Hematopoietic multipotent progenitor cell (in vitro differentiated cells): Measurements from ENCODE around the gene PDLIM5. TPM values are rescaled to one million over a fixed set of nuclear protein-coding genes. Genes with fewer than 3 reads are reported as not detected.
"Not testable (repeated sequence)": the region's sequence is repeated elsewhere in the genome, so short reads cannot be mapped to it uniquely, and the experiment has no call there.

Experiments
- DNase-seq, 3 donors: peaks; one replicate each; pipeline ENCODE4 v3.0.0-alpha.2; 2011 to 2015; ENCODE audit warnings: low read depth in 2 of 3, low spot score in 2 of 3
- total RNA-seq: library from RNA; depleted of rRNA; stranded (reverse); fragments of >200 nt; gene quantifications from one replicate; pipeline ENCODE4 v1.2.3, GENCODE V29; 2012

The PDLIM5 gene
- total RNA-seq, 1 donor, result 43.6 TPM

- DNase-seq, result no peak
Observed at GRCh38 chr4:94582517-94582916, 130.8 kb downstream of the PDLIM5 start.

DNA sequence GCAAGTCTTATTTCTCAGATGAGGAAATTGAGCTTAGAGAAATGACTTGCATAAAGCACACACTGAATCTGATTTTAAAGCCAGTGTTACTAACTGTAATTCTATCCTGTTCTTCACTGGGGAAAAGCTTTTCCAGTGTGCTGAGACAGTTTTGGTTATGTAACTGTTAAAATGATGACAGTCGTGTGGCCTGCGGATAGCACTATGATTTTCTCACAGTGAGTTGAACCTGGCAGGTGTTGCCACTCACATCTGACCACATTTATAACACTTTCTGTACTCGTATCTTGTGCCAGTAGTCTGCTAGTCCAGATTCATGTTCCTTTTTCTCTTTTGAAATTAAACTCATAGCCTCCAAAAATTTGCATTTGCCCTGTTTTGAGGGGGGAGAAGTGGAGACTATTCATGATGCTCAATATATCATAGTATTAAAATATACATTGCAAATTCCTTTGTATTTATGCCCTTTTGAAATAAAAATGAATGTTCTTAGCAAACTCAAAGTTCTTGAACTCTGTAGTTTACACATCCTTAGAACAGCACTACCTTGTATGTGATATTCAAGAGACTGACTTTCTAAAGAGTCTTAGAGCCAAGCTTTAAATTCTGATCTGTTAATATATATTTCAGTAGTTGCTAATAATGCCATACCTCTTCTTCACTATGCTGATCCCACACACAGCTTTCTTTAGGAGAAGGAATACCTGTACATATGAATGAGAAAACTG is 132.3 kb downstream of the PDLIM5 start:
- DNase-seq, result no peak

GRCh38 chr4:94588896-94589693 is 137.4 kb downstream of the PDLIM5 start:
- DNase-seq, result no peak

DNA sequence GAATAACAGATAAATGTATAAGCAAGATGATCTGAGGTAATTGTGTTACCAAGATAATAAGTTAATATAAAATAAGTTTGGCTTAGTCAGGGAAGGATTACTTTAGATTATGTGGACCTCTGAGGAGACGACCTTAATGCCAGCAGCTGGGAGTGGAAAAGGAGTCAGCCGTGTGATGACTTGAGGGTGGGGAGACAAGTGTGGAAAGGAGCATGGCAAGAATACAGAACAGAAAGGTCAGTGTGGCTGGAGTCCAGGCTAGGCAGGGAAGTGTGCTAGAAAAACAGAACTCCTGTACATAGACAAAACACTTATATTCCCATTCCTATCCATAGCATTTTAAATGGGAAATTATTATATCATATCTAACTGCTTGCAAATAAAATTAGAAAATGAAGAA is 138.8 kb downstream of the PDLIM5 start:
- DNase-seq, result no peak

DNA sequence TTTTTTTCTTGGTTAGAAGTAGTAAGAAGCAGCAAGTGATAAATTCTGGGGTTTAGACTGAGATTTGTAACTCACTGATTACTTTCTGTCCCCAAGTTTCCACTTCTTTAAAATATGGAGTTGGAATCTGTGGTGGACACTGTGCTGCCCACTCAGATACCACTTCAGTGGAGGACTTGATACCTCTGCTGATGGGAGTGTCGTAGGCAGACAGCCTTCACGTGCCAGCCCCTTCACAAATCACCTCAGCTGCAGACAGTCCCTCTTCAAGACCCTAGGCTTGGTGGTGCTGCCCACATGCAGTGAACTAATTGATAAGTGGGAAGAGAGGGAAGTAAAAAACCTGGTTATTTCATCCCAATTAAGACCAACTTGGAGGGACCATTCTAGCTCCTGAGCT is 139.5 kb downstream of the PDLIM5 start:
- DNase-seq, result no peak

DNA sequence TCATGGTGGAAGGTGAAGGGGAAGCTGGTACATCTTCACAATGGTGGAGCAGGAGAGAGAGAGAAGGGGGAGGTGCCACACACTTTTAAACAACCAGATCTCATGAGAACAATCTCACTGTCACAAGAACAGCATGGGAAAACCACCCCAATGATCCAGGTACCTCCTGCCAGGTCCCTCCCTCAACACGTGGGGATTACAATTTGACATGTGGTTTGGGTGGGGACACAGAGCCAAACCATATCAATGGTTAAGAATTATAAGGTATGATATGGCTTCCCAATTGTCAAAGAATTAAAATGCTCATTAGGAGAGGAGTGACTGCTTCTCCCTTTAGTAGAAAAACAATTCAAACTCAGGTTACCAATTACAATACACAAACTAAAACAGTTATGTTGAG is 143.3 kb downstream of the PDLIM5 start:
- no peak for DNase-seq

GRCh38 chr4:94595880-94596483 is 144.2 kb downstream of the PDLIM5 start:
- peak in 2 of 3 donors; percentile 35 to 67 for DNase-seq

DNA sequence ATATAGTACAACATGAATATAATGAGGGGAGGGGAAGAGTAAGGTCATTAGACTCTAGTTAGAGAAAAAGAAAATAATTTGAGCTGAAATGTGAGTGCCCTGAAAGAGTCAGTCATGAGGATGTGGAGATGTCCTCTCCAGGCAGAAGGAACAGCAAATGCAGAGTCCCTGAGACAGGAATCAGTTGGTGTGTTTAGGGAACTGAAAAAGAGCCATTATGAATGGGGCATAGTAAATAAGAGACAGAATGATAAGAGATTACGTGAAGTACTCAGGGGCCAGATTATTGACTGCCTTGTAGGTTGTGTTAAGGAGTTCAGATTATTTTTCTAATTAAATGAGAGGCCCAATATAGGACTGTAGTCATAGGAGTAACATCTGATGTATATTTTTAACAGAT is 147.0 kb downstream of the PDLIM5 start:
- DNase-seq, result no peak

DNA sequence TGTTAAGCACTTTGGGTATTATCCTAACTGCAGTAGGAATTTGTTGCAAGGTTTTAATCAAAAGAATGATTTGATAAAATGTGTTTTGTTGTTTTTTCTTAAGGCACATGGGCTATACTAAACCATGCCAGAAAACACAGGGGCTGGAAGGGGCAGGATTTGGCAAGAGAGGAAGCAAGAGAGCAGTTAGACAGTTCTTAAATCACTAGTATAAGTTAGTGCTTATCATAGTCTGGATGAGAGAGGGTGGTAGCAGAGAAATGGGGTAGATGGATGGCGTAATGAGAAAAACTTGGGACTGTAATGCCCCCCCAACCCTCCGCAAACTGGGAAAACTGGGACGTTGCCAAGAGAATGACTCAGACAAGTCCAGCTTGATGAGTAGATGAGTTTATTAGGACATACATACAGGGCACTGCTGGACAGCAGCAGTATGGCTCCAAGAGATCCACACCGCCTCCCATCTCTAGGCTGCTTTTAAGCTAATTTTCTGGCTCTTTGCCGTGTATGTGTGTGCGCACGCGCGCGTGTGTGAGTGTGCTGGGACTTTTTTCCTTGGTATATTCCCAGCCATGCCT is 151.5 kb downstream of the PDLIM5 start:
- no peak for DNase-seq

- DNase-seq, result no peak
Observed at GRCh38 chr4:94605241-94605805, 153.6 kb downstream of the PDLIM5 start.

DNA sequence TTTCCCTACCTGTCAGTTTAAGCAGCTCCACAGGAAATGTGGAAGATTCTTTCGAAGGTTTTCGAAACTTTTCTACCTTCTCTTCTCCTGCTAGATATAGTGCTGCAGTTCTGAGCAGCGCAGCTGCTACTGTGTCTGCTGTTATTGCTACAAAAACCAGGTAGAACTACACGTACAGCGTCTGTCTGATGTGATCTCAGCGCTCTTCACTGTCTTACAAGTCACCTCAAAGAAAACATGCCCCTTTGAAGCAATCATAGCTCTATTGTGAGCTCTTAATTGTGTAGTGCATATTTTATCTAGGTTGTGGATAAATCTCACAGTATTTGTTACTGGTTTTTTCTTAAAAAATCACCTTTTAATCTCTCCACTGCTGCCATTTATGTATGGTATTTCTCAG is 158.4 kb downstream of the PDLIM5 start:
- no peak for DNase-seq

GRCh38 chr4:94613248-94613647 is 161.5 kb downstream of the PDLIM5 start:
- no peak for DNase-seq

- no peak for DNase-seq
Observed at GRCh38 chr4:94615451-94615850, 163.7 kb downstream of the PDLIM5 start.

- peak in 2 of 3 donors; percentile 33 to 67 for DNase-seq
Observed at GRCh38 chr4:94621491-94622080, 169.8 kb downstream of the PDLIM5 start.

DNA sequence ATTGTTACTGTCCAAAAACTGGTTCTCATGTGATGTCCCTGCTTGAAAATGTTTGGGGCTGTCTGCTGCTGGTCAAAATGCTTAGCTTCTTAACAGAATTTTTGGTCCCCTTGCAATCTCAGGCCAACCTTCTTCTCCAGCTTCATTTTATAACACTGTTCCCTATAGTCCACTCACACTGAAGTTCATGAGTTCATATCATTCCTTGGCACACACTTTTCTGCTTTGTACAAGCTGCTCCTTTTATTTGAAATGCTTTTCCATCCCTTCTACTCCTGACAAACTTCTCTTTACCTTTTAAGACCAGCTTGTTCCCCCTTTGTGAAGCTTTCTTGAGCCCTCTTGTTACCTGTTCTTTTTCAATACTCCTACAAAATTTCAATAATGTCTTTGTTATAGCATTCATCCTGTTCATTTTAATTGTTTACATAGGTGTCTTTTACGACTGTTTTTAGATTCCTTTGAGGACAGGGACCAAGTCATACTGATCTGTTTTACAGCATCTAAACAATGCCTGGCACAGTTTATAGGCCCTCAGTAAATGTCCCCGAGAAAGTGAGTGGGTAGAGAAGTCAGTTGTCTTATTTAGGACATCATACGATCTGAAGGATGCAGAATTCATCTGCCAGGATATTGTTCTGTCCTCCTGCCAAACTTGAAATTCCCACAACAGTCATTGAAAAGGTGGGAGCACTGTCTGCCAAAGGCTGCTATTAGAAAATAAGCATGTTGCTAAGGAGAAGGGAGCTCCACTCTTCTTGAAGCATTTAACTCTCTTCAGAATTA is 171.6 kb downstream of the PDLIM5 start:
- DNase-seq, result no peak

- DNase-seq, result no peak
Observed at GRCh38 chr4:94626942-94627341, 175.2 kb downstream of the PDLIM5 start.

GRCh38 chr4:94629058-94629457 is 177.3 kb downstream of the PDLIM5 start:
- not testable (repeated sequence) for DNase-seq

DNA sequence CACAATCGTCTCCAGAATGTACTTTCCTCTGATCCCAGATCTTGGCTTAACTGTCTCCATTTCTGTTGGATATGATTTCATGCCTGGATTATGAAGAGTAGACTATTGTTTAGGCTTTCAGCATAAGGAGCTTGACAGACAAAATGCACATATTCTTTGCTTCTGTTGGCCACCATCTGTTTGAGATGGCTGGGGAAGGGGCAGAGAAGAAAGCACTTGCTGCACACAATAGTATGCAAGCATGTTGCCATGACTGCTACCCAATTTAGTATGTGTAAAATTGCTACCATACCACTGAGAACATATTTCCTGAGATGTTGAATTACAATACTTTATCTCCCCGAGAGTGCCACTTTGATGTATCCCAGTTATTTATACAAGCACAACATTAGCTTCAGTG is 178.1 kb downstream of the PDLIM5 start:
- no peak for DNase-seq

GRCh38 chr4:94634271-94634670 is 182.5 kb downstream of the PDLIM5 start:
- no peak for DNase-seq

DNA sequence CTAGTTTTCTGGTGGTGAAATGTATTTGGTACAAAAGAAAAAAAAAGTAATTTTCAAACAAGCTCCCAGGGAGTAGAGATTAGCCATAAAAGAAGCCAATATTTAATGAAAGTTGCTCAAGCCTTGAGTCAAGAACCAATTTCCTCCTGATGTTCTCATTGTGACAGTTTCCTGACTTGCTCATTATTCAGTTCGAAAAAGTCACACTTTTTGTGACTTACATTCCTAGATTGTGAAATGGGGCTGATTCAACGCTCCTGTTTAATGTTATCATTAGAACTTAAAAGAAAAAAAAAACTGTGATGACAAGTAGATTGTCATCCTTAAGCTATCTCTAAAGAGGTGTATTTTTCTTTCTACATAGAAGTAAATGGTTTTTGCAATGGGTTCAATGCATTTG is 183.4 kb downstream of the PDLIM5 start:
- DNase-seq, result no peak
